Gastroesophageal sphincter (tissue), 4 donors: ENCODE results near the gene GLI3. TPM values are rescaled to one million over a fixed set of nuclear protein-coding genes. Genes with fewer than 3 reads are reported as not detected.

Experiments
- ATAC-seq: fragments of 150-250 bp; one replicate; pipeline ENCODE4 v1.9.1; 2016; ENCODE audit warnings: mild to moderate bottlenecking, moderate library complexity
- H3K27ac ChIP-seq, 4 donors: fragments of 200-600 bp; sonication (generic) in 3 of 4; 1 replicate in 3 of 4; 2 replicates in 1 of 4; pipeline ENCODE4 v1.5.1; 2016 to 2019
- H3K27me3 ChIP-seq: fragments of 200-600 bp; sonication (generic); one replicate; pipeline ENCODE4 v1.5.1; 2019
- H3K36me3 ChIP-seq, 2 donors: fragments of 200-600 bp; sonication (generic); one replicate each; pipeline ENCODE4 v1.5.1; 2019; ENCODE audit warnings: control low read depth in 1 of 2
- H3K4me1 ChIP-seq, 3 donors: fragments of 200-600 bp; sonication (generic); 1 replicate in 2 of 3; 2 replicates in 1 of 3; pipeline ENCODE4 v1.5.1; 2016 to 2019; ENCODE audit warnings: control low read depth in 2 of 3
- H3K4me3 ChIP-seq, 2 donors: fragments of 200-600 bp; sonication (generic); one replicate each; pipeline ENCODE4 v1.5.1; 2019; ENCODE audit warnings: mild to moderate bottlenecking in 1 of 2, moderate library complexity in 1 of 2
- H3K9me3 ChIP-seq, 3 donors: fragments of 200-600 bp; sonication (generic); one replicate each; pipeline ENCODE4 v1.5.1; 2017 to 2019; ENCODE audit warnings: control low read depth in 2 of 3
- EP300 ChIP-seq: sonication (generic); formaldehyde crosslinking; IDR thresholded peaks from one replicate; pipeline ENCODE4 v1.6.1; 2017; ENCODE audit warnings: antibody characterized with exemption, mild to moderate bottlenecking
- POLR2A ChIP-seq, 2 donors: fragments of 450-650 bp; IDR thresholded peaks; one replicate each; pipeline ENCODE4 v1.6.1; 2017; ENCODE audit warnings: antibody characterized with exemption in 2 of 2, mild to moderate bottlenecking in 2 of 2, moderate library complexity in 1 of 2
- POLR2AphosphoS5 ChIP-seq: sonication (generic); formaldehyde crosslinking; IDR thresholded peaks from one replicate; pipeline ENCODE4 v1.6.1; 2017; ENCODE audit warnings: antibody characterized with exemption
- WGBS, 2 donors: methylation state at CpG; one replicate each; pipeline ENCODE4 v1.1.5; 2018; ENCODE audit warnings: low coverage in 1 of 2; 5-methylcytosine and 5-hydroxymethylcytosine counted together
- total RNA-seq, 4 donors: library from RNA; depleted of rRNA; stranded (reverse); fragments of >200 nt; gene quantifications; one replicate each; pipeline ENCODE4 v1.1.0, GENCODE V29; 2016
- TF ChIP-seq, protein P1 (sequence below), 4 experiments: fragments of 200-600 bp in 2 of 4; fragments of 450-650 bp in 2 of 4; sonication (generic) in 1 of 4; IDR thresholded peaks; one replicate each; pipeline ENCODE4 v1.5.1; 2017 to 2019; ENCODE audit warnings: antibody characterized with exemption in 4 of 4, mild to moderate bottlenecking in 2 of 4, moderate library complexity in 2 of 4

Gene GLI3
- total RNA-seq, 4 donors from 2014 or later: 7.3 to 18.2 (median 12.6) TPM

DNA sequence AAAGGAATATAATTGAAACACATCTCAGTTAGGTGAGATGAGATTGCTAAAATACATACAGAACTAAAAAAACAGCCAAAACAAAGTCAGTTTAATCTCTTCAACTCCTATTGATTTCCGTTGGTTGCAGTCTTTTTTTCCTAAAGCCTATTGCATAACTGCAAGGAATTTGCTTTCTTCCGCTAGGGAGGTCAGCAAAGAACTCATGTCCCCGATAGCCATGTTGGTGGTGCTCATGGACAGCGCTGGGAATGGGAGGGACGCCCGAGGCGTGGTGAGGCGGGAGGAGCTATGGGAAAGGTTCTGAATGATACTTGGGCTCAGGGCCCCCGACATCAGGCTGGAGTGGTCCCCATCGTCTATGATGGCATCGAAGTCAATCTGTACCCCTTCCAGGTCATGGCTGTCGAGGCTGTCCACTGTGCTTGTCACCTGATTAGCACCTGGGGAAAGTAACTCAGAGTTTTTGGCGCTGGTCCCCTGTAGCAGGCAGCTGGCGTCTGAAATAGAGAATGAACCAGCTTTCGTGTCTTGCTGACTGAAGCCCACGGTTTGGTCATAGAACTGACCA is 272.7 kb downstream of the GLI3 start:
- Histone ChIP-seq H3K36me3 (peaks cover 0 to 60% of the 10 kb centered on the region in 2 donors), H3K4me3 (no peak overlapping the region), H3K9me3 (no peaks in the 10 kb centered on the region), H3K4me1 (no peaks in the 10 kb centered on the region), H3K27ac (no peak overlapping the region), H3K27me3 (no peaks in the 10 kb centered on the region)
- no peak for ATAC-seq
- 85 to 100% methylated on average over 1 to 3 of the region's 16 CpGs for WGBS, 2 donors
- no peak for TF ChIP-seq EP300
- TF ChIP-seq POLR2A (IDR thresholded peaks at IDR 0.05): no peak
- TF ChIP-seq, protein P1, sequence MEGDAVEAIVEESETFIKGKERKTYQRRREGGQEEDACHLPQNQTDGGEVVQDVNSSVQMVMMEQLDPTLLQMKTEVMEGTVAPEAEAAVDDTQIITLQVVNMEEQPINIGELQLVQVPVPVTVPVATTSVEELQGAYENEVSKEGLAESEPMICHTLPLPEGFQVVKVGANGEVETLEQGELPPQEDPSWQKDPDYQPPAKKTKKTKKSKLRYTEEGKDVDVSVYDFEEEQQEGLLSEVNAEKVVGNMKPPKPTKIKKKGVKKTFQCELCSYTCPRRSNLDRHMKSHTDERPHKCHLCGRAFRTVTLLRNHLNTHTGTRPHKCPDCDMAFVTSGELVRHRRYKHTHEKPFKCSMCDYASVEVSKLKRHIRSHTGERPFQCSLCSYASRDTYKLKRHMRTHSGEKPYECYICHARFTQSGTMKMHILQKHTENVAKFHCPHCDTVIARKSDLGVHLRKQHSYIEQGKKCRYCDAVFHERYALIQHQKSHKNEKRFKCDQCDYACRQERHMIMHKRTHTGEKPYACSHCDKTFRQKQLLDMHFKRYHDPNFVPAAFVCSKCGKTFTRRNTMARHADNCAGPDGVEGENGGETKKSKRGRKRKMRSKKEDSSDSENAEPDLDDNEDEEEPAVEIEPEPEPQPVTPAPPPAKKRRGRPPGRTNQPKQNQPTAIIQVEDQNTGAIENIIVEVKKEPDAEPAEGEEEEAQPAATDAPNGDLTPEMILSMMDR (IDR thresholded peaks at IDR 0.05): no peak
- TF ChIP-seq POLR2AphosphoS5: no peak

DNA sequence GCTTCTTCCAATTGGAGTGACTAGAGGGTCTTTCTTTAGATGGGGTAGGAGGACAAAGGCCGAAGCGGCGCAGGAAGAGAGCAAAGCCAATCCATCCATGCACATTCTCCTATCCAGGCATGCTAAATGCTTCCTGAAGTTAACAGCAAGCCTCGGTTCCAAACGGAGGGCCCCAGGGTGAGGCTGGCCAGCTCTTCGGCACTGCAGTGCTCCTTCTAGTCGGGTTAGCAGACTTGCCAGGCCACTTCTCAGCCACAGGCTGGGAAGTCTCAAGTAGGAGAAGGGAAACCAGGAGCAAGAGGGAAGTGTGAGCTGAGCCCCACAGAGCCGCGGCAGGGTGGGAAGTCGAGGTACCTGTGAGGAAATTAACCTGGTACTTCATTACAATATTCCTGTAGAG is 280.3 kb downstream of the GLI3 start:
- Histone ChIP-seq H3K27me3 (no peaks in the 10 kb centered on the region), H3K4me1 (peaks cover 8 to 32% (median 15%) of the 10 kb centered on the region in 3 donors), H3K27ac (peak overlapping the region in 3 of 4 donors; percentile 40 to 54 (median 53)), H3K36me3 (peaks cover 0 to 3% of the 10 kb centered on the region in 2 donors), H3K9me3 (no peaks in the 10 kb centered on the region), H3K4me3 (no peak overlapping the region)
- no peak for ATAC-seq
- 39 to 50% methylated on average over 5 to 10 of the region's 10 CpGs for WGBS, 2 donors
- TF ChIP-seq POLR2AphosphoS5: no peak
- no peak for TF ChIP-seq EP300
- TF ChIP-seq POLR2A (IDR thresholded peaks at IDR 0.05): no peak
- TF ChIP-seq, protein P1 (IDR thresholded peaks at IDR 0.05): no peak

DNA sequence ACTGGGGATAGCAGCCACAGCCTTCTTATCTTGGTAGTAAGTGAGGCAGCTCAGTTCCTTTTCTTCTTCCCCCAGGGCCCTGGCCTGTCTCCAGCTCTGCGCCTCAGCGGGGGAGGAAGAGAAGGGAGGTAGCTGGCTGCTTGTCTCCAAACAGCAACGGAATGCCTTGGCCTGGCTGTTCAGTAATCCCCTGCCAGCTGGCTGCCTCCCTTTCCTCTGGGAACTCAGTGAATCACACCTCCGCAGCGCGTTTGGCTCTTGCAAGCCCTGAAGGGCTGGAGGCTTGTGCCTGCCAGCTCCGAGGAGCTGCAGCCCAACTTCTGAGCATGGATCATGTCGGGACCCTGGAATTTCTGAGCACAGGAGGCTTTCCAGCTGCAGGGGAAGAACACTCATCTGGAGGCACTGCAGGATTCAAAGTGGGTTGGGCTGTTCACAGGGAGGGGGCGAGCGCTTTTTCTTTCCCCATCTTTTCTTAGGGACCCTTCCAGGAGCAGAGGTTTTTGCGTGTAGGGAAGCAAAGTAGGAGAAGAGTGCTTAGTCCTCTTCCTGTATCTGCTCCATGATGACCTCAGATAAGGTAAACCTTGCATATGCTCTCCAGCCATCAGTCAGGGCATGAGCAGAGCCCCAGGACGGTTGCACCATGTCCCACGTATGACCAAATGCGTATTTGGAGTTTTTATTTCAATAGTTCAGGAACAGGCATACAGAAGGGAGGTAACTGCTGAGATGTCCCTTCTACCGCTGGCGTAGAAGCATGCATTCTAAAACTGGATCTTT is 280.9 kb downstream of the GLI3 start:
- H3K36me3 ChIP-seq: no peaks in the 10 kb centered on the region
- H3K9me3 ChIP-seq: no peaks in the 10 kb centered on the region
- 3 to 24% methylated on average over 3 to 5 of the region's 16 CpGs for WGBS, 2 donors
- TF ChIP-seq EP300 (no peak), POLR2AphosphoS5 (peak; percentile 94)
- TF ChIP-seq, protein P1 (IDR thresholded peaks at IDR 0.05): peak in 1 of 4 experiments; percentile 7
- no peaks in the 10 kb centered on the region for H3K27me3 ChIP-seq
- peak; percentile 96 for ATAC-seq
- no peak overlapping the region for H3K4me3 ChIP-seq
- peaks cover 8 to 32% (median 15%) of the 10 kb centered on the region in 3 donors for H3K4me1 ChIP-seq
- peak overlapping the region in 3 of 4 donors; percentile 3 to 54 (median 53) for H3K27ac ChIP-seq

DNA sequence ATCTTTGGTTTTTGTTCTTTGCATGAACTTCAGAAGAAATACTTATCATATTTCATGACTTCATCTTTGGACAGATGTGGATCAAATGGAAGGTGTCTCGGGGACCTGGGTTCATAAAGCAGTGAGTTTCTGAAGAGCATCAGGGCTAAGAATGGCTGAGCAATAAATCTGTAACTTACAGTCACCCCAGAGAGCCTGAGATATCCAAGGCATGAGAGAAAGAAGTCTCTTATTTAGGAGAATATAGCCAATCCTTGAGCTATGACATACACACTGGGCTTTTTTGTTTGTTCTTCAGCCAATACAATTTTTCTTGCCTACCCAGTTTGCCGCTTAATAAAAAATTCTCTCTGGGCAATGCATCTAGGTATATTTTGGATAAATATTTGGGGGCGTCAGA is 281.6 kb downstream of the GLI3 start:
- no peak overlapping the region for H3K4me3 ChIP-seq
- H3K27me3 ChIP-seq: no peaks in the 10 kb centered on the region
- TF ChIP-seq POLR2AphosphoS5 (no peak), POLR2A (IDR thresholded peaks at IDR 0.05) (no peak), EP300 (no peak)
- TF ChIP-seq, protein P1 (IDR thresholded peaks at IDR 0.05): no peak
- 16 to 55% methylated on average over 2 to 3 of the region's 3 CpGs for WGBS, 2 donors
- no peaks in the 10 kb centered on the region for H3K36me3 ChIP-seq
- H3K27ac ChIP-seq: peak overlapping the region in 3 of 4 donors; percentile 3 to 54 (median 53)
- no peaks in the 10 kb centered on the region for H3K9me3 ChIP-seq
- H3K4me1 ChIP-seq: peaks cover 8 to 32% (median 15%) of the 10 kb centered on the region in 3 donors
- no peak for ATAC-seq

DNA sequence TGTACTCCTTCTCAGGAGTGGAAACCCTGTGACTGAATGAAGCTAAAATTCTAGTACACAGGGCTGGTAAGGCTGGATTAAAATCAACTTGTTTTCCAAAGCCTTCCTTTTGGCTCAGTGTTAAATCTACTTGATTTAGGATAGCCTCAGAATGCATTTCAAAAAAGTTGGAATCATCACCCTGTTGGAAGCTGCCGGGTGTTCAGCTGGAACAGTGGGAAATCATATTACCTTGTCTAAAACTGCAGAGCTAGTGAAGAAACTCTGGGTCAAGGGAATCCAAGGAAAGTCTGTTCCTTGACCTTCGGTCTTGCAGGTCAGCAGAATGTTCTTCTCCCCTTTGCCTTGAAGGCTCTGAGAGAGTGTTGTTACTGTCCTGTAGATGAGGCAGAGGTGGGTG is 282.0 kb downstream of the GLI3 start:
- no peak overlapping the region for H3K4me3 ChIP-seq
- H3K4me1 ChIP-seq: peaks cover 8 to 32% (median 15%) of the 10 kb centered on the region in 3 donors
- WGBS, 2 donors: 43 to 44% methylated on average over 2 of the region's 2 CpGs
- no peaks in the 10 kb centered on the region for H3K36me3 ChIP-seq
- no peaks in the 10 kb centered on the region for H3K27me3 ChIP-seq
- no peaks in the 10 kb centered on the region for H3K9me3 ChIP-seq
- TF ChIP-seq POLR2AphosphoS5 (no peak), POLR2A (IDR thresholded peaks at IDR 0.05) (no peak), EP300 (no peak)
- TF ChIP-seq, protein P1 (IDR thresholded peaks at IDR 0.05): no peak
- H3K27ac ChIP-seq: peak overlapping the region in 2 of 4 donors; percentile 53 to 54
- ATAC-seq: no peak
